Type B pancreatic cell (in vitro differentiated cells): ENCODE data around the gene PRDM12. TPM values are rescaled to one million over a fixed set of nuclear protein-coding genes. Genes with fewer than 3 reads are reported as not detected.

Experiments
- DNase-seq: peaks from one replicate; pipeline ENCODE4 v3.0.0; 2021; ENCODE audit warnings: mixed read lengths; ENCODE audit not compliant: unreplicated experiment; ENCODE audit errors: extremely low spot score
- H3K27ac Mint-ChIP-seq: 2 replicates; pipeline ENCODE4 v1.8.0; 2021; ENCODE audit warnings: mild to moderate bottlenecking, mixed read lengths
- H3K27me3 Mint-ChIP-seq: 2 replicates; pipeline ENCODE4 v1.8.0; 2021; ENCODE audit warnings: mixed read lengths
- H3K36me3 Mint-ChIP-seq: 2 replicates; pipeline ENCODE4 v1.8.0; 2021; ENCODE audit warnings: mixed read lengths
- H3K4me1 Mint-ChIP-seq: one replicate; pipeline ENCODE4 v1.8.0; 2021; ENCODE audit warnings: mixed read lengths; ENCODE audit not compliant: unreplicated experiment
- H3K4me3 Mint-ChIP-seq: 2 replicates; pipeline ENCODE4 v1.8.0; 2021; ENCODE audit warnings: mild to moderate bottlenecking, mixed read lengths
- H3K9me3 Mint-ChIP-seq: 2 replicates; pipeline ENCODE4 v1.8.0; 2021; ENCODE audit warnings: mixed read lengths
- total RNA-seq: library from RNA; stranded (reverse); gene quantifications from 2 replicates; pipeline ENCODE4 v1.2.1, GENCODE V29; 2021; ENCODE audit warnings: low replicate concordance
- TF ChIP-seq, protein P1 (sequence below): fragments of 200-600 bp; sonication (generic); conservative IDR thresholded peaks from 2 replicates; pipeline ENCODE4 v1.5.0; 2021; ENCODE audit warnings: antibody characterized with exemption, mild to moderate bottlenecking

The PRDM12 gene
- total RNA-seq, 1 donor from 2014 or later = 0.34 TPM

GRCh38 chr9:130692321-130692720, 27.9 kb downstream of the PRDM12 start:
- peaks cover 23% of the 10 kb centered on the region for H3K4me1 Mint-ChIP-seq
- TF ChIP-seq, protein P1, sequence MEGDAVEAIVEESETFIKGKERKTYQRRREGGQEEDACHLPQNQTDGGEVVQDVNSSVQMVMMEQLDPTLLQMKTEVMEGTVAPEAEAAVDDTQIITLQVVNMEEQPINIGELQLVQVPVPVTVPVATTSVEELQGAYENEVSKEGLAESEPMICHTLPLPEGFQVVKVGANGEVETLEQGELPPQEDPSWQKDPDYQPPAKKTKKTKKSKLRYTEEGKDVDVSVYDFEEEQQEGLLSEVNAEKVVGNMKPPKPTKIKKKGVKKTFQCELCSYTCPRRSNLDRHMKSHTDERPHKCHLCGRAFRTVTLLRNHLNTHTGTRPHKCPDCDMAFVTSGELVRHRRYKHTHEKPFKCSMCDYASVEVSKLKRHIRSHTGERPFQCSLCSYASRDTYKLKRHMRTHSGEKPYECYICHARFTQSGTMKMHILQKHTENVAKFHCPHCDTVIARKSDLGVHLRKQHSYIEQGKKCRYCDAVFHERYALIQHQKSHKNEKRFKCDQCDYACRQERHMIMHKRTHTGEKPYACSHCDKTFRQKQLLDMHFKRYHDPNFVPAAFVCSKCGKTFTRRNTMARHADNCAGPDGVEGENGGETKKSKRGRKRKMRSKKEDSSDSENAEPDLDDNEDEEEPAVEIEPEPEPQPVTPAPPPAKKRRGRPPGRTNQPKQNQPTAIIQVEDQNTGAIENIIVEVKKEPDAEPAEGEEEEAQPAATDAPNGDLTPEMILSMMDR = peak; percentile 72
- H3K27ac Mint-ChIP-seq = peak overlapping the region; percentile 90
- H3K36me3 Mint-ChIP-seq = peaks cover 19% of the 10 kb centered on the region
- H3K4me3 Mint-ChIP-seq = peak overlapping the region; percentile 94
- no peak for DNase-seq
- no peaks in the 10 kb centered on the region for H3K9me3 Mint-ChIP-seq
- peaks cover 4% of the 10 kb centered on the region for H3K27me3 Mint-ChIP-seq

DNA sequence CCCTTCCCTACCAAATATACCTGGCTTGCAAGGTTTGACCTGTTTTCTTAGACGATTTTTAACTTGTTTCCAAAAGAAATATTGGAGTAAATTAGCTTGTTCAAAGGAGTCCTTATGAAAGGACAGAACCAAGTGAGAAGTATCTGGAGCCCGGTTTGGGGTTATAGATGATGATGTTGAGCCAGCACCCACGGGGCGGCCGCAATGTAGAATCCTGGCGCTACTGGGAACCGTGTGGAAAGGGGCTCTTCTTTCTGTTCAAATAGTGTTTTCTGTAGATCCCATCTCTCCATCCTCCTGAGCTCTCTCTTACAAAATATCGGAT, 28.7 kb downstream of the PRDM12 start:
- H3K36me3 Mint-ChIP-seq = peaks cover 22% of the 10 kb centered on the region
- peak overlapping the region; percentile 90 for H3K27ac Mint-ChIP-seq
- peaks cover 23% of the 10 kb centered on the region for H3K4me1 Mint-ChIP-seq
- peak overlapping the region; percentile 94 for H3K4me3 Mint-ChIP-seq
- DNase-seq = no peak
- H3K9me3 Mint-ChIP-seq = no peaks in the 10 kb centered on the region
- H3K27me3 Mint-ChIP-seq = no peaks in the 10 kb centered on the region
- TF ChIP-seq, protein P1 = no peak

DNA sequence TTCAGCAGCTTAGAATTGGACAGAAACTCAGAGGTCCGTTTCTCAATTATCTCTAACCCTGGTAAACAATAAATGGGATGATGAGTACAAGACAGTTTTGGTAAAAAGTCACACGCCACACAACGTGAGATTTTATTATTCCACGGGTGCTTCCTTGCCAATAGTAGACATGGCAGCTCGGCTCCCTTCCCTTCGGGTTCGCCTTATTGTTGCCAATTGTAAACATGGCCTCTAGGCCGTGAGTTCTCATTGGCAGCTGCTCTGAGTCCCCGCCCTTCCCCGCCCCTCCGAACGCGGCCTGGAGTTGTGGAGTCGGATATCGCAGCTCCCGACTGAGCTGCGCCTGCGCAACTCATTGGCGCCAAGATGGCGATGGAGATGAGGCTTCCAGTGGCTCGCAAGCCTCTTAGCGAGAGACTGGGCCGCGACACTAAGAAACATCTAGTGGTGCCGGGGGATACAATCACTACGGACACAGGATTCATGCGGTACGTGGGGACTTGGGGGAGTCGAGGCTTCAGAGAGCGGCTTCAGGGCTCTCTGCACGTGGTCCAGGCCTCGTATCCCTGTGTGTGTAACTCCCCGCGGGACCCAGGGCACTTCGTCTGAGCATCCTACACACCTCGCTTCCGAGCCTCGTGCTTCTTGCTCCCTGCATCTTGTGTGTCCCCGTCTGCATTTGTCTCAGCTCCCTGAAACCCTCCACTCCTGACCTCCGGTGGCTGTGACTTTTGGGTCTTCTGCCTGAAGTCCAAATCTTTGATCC, 29.2 kb downstream of the PRDM12 start, which contains the start of gene EXOSC2:
Gene EXOSC2 (plus strand): TSS at position 355 of the 766 bp plus-strand sequence. CDS start 12 bp downstream, at position 367.
- Mint-ChIP-seq H3K27ac (peak within 1 kb of the TSS; percentile 90), H3K4me3 (peak within 1 kb of the TSS; percentile 94), H3K4me1 (peaks cover 23% of the 10 kb centered on the region), H3K9me3 (no peaks in the 10 kb centered on the region), H3K36me3 (peaks cover 23% of the 10 kb centered on the region), H3K27me3 (no peaks in the 10 kb centered on the region)
- DNase-seq = peak; percentile 91
- TF ChIP-seq, protein P1 = no peak

GRCh38 chr9:130694205-130694604, 29.8 kb downstream of the PRDM12 start:
- Mint-ChIP-seq H3K4me3 (peak overlapping the region; percentile 94), H3K27ac (peak overlapping the region; percentile 90), H3K36me3 (peaks cover 28% of the 10 kb centered on the region), H3K9me3 (no peaks in the 10 kb centered on the region), H3K27me3 (no peaks in the 10 kb centered on the region), H3K4me1 (peaks cover 23% of the 10 kb centered on the region)
- DNase-seq = no peak
- TF ChIP-seq, protein P1 = no peak

DNA sequence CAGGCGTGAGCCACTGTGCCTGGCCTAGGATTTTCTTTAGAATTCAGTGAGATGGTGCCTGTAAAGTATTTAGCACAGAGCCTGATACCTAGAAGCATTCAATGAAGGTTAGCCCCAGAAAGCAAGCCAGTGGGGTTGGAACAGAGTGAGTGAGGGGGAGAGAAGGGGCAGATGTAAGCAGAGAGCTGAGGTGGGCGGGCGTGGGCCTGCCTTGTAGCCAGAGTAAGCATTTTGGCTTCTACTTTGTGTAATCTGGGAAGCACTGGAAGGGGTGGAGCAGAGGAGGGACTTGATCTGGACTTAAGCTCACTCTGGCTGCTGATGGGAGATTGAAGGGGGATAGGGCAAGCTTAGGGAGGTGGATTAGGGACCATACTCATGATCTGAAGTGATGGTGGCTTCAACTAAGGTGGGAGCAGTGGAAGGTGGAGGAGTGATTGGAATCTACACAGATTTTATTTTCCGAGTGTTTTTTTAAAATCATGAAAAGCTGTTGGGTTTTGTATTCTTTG, 31.8 kb downstream of the PRDM12 start:
- DNase-seq = no peak
- no peak overlapping the region for H3K4me3 Mint-ChIP-seq

More for the DNA sequence above, 31.8 kb downstream of the PRDM12 start:
- Mint-ChIP-seq H3K36me3 (peaks cover 28% of the 10 kb centered on the region), H3K27ac (no peak overlapping the region), H3K4me1 (peaks cover 19% of the 10 kb centered on the region), H3K9me3 (no peaks in the 10 kb centered on the region), H3K27me3 (no peaks in the 10 kb centered on the region)
- TF ChIP-seq, protein P1 = no peak
